Lung (tissue), 12 donors: Measurements from ENCODE around the gene LRRC45. TPM values are rescaled to one million over a fixed set of nuclear protein-coding genes. Genes with fewer than 3 reads are reported as not detected.

Source experiments
- ATAC-seq: fragments of 200-7000 bp; cut with Tn5 transposase; one replicate; pipeline ENCODE4 v1.9.1; 2020; ENCODE audit warnings: moderate number of reproducible peaks; ENCODE audit not compliant: insufficient read depth, low FRiP score
- DNase-seq, 3 donors: peaks; one replicate each; pipeline ENCODE4 v3.0.0-alpha.2; 2013 to 2017
- H3K27ac ChIP-seq, 2 donors: one replicate each; pipeline ENCODE4 v1.5.1; 2013; ENCODE audit warnings: mild to moderate bottlenecking in 2 of 2, moderate library complexity in 2 of 2, control low read depth in 1 of 2, inconsistent platforms in 1 of 2, low read depth in 1 of 2, low read length in 1 of 2
- H3K27me3 ChIP-seq, 3 donors: one replicate each; pipeline ENCODE4 v1.5.1; 2013; ENCODE audit warnings: low read length in 2 of 3; ENCODE audit not compliant: control insufficient read depth in 3 of 3, insufficient read depth in 3 of 3
- H3K36me3 ChIP-seq, 4 donors: one replicate each; pipeline ENCODE4 v1.5.1; 2013; ENCODE audit warnings: low read length in 4 of 4, mild to moderate bottlenecking in 1 of 4, moderate library complexity in 1 of 4; ENCODE audit not compliant: control insufficient read depth in 4 of 4, insufficient read depth in 4 of 4
- H3K4me1 ChIP-seq, 5 donors: one replicate each; pipeline ENCODE4 v1.5.1; 2013; ENCODE audit warnings: low read length in 5 of 5, mild to moderate bottlenecking in 2 of 5, moderate library complexity in 1 of 5; ENCODE audit not compliant: control insufficient read depth in 5 of 5, insufficient read depth in 5 of 5
- H3K4me3 ChIP-seq: one replicate; pipeline ENCODE4 v1.5.1; 2013; ENCODE audit warnings: mild to moderate bottlenecking, control low read depth, moderate library complexity
- H3K9ac ChIP-seq, 2 donors: one replicate each; pipeline ENCODE4 v1.5.1; 2013; ENCODE audit warnings: low read length in 2 of 2, control low read depth in 1 of 2; ENCODE audit not compliant: insufficient read depth in 1 of 2
- H3K9me3 ChIP-seq, 4 donors: one replicate each; pipeline ENCODE4 v1.5.1; 2013; ENCODE audit warnings: low read length in 3 of 4, mild to moderate bottlenecking in 1 of 4, moderate library complexity in 1 of 4; ENCODE audit not compliant: control insufficient read depth in 4 of 4, insufficient read depth in 3 of 4
- CTCF ChIP-seq: IDR thresholded peaks from 2 replicates; pipeline ENCODE4 v1.5.1; 2012; ENCODE audit warnings: mild to moderate bottlenecking; ENCODE audit errors: control extremely low read depth, extremely low read depth
- WGBS, 2 donors: extraction: QIAGEN DNeasy Blood & Tissue Kit; methylation state at CpG; one replicate each; pipeline ENCODE4 v1.1.7; 2013; 5-methylcytosine and 5-hydroxymethylcytosine counted together
- polyA plus RNA-seq, 2 donors: library from polyadenylated mRNA; stranded (reverse); fragments of 200-250 nt; gene quantifications; one replicate each; pipeline ENCODE4 v1.2.1, GENCODE V29; 2013
- total RNA-seq, 2 donors: library from RNA; depleted of rRNA in 1 of 2; stranded (reverse); fragments of >200 nt in 1 of 2; gene quantifications; one replicate each; pipeline ENCODE4 v1.2.1, GENCODE V29; 2014 to 2021
- donor health status: control.
- donor health status: control.
- donor health status: Bipolar disorder and iron deficiency.
- donor health status: healthy.
- donor health status: DM: yes; HTN: yes; CAD: no.

Gene LRRC45
- total and polyA plus RNA-seq, 4 donors = 12.1 to 26.6 (median 16.5) TPM

- Histone ChIP-seq H3K27me3 (peaks cover 0 to 2% (median 0%) of the 10 kb centered on the region in 3 donors), H3K27ac (no peak overlapping the region), H3K4me1 (no peaks in the 10 kb centered on the region), H3K9ac (no peak overlapping the region), H3K4me3 (no peak overlapping the region), H3K9me3 (peaks cover 0 to 2% (median 0%) of the 10 kb centered on the region in 4 donors), H3K36me3 (peaks cover 0 to 33% (median 4%) of the 10 kb centered on the region in 4 donors)
- ATAC-seq (no peak), DNase-seq (no peak)
- no peak for TF ChIP-seq CTCF
- WGBS, 2 donors = 82 to 84% methylated on average over 25 of the region's 25 CpGs
These were observed 53.1 kb downstream of the LRRC45 start for GRCh38 chr17:82076018-82076784.

- no peak for ATAC-seq
- 82% methylated on average over 17 to 21 of the region's 21 CpGs for WGBS, 2 donors
- no peak for TF ChIP-seq CTCF
- Histone ChIP-seq H3K4me1 (no peaks in the 10 kb centered on the region), H3K27ac (no peak overlapping the region), H3K9ac (no peak overlapping the region), H3K9me3 (peaks cover 0 to 2% (median 0%) of the 10 kb centered on the region in 4 donors), H3K36me3 (peaks cover 0 to 40% (median 4%) of the 10 kb centered on the region in 4 donors), H3K27me3 (peaks cover 0 to 2% (median 0%) of the 10 kb centered on the region in 3 donors), H3K4me3 (no peak overlapping the region)
- DNase-seq = no peak
These were observed 53.9 kb downstream of the LRRC45 start for GRCh38 chr17:82076785-82077591.

GRCh38 chr17:82077617-82078358 lies 54.7 kb downstream of the LRRC45 start:
- no peak for DNase-seq

More at GRCh38 chr17:82077617-82078358, 54.7 kb downstream of the LRRC45 start:
- Histone ChIP-seq H3K36me3 (peaks cover under 1 to 48% (median 7%) of the 10 kb centered on the region in 4 donors), H3K27ac (peak overlapping the region in 1 of 2 donors; percentile 9), H3K9me3 (peaks cover 0 to 2% (median 0%) of the 10 kb centered on the region in 4 donors), H3K4me3 (no peak overlapping the region), H3K9ac (no peak overlapping the region), H3K27me3 (peaks cover 0 to 2% (median 0%) of the 10 kb centered on the region in 3 donors), H3K4me1 (no peaks in the 10 kb centered on the region)
- 73 to 87% methylated on average over 28 of the region's 28 CpGs for WGBS, 2 donors
- no peak for TF ChIP-seq CTCF
- no peak for ATAC-seq
